ENCODE results near the gene FXYD3.

The FXYD3 gene

GRCh38 chr19:35105411-35106290 is 10.0 kb upstream of the FXYD3 start:
- no peak for DNase-seq (ENCODE audit: low read depth in 3 of 3, low spot score in 1 of 3)

DNA sequence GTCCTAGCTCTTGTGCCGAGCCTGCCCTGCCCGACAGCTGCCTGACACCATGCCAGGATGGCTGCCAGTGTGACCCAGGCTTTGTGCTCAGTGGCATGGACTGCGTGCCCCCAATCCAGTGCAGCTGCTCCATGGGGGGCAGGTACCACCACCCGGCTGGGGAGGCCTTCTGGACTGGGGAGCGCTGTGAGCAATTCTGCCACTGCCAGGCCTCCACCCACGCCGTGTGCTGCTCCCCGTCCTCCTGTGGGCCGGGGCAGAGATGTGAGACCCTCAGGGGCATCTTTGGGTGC is 9.4 kb upstream of the FXYD3 start:
- DNase-seq (ENCODE audit: low read depth in 3 of 3, low spot score in 1 of 3), result no peak

DNA sequence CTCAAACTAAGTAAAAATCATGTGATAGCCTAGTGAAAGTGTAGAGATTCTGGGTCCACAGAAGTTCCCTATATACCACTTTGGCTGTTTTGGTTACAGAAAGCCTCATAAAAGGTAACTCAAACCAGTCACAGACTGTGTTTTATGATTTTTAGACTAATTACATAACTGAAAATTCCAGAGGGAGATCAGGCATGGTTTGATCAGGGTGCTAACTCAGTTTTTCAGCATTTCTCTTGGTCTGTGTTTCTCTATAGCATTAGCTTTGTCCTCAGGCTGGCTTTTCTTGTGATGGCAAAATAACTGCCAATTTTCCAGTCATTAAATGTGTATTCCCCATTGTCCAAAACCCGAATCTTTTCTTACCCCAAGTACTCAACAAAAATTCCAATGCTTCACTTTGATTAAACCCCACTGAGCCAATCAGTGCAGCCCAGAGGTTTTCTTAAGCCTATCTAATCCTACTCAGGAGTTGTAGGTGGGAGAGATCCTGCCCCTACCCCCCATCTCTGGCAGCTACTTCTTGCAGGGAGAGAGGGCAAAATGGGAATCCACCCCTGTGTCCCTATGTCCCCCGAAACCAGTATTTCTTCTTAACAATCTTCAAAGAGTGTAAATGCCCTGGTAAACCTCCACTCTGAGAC is 8.6 kb upstream of the FXYD3 start:
- DNase-seq (ENCODE audit: low read depth in 3 of 3, low spot score in 1 of 3), result no peak

DNA sequence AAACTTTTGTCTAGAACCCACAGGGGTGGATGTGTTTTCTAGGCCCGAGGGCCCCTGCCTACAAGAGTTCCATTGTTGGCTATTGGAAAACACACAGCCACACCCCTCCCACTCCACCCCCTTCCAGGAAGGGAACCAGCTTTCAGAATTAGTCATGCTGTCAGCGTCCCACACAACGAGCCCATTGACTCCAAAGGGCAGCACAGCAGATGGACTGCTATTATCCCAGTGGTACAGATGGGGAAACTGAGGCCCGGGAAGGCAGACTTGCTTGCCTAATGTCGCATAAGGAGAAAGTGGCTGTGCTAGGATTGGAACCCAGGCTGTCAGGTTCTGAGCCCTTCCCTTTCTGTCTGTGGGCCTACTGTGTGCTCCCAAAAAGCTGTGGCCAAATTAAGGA is 8.1 kb upstream of the FXYD3 start:
- no peak for DNase-seq (ENCODE audit: low read depth in 3 of 3, low spot score in 1 of 3)

DNA sequence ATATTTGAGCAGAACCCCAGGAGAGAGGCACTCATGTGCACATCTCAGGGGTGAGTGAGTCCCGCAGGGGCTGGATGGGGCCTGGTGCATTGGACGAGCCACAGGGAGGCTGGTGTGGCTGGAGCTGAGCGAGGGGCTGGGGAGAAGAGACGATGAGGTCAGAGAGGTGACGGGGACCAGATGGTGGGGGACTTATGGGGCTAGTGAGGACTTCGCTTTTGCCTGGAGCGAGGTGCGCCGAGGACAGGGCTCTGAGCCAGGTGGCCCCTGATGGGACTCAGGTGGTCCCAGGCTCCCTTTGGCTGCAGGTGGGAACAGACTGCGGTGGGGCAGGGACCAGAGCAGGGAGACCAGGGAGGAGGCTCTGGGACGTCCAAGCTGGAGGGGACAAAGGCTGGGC is 6.9 kb upstream of the FXYD3 start:
- DNase-seq (ENCODE audit: low read depth in 3 of 3, low spot score in 1 of 3), result no peak

- no peak for DNase-seq (ENCODE audit: low read depth in 3 of 3, low spot score in 1 of 3)
Measured at GRCh38 chr19:35109395-35110112, 6.1 kb upstream of the FXYD3 start.

- no peak for DNase-seq (ENCODE audit: low read depth in 3 of 3, low spot score in 1 of 3)
Measured at GRCh38 chr19:35110974-35111373, 4.6 kb upstream of the FXYD3 start.

- DNase-seq (ENCODE audit: low read depth in 3 of 3, low spot score in 1 of 3), result no peak
Measured at GRCh38 chr19:35112995-35113688, 2.5 kb upstream of the FXYD3 start.

DNA sequence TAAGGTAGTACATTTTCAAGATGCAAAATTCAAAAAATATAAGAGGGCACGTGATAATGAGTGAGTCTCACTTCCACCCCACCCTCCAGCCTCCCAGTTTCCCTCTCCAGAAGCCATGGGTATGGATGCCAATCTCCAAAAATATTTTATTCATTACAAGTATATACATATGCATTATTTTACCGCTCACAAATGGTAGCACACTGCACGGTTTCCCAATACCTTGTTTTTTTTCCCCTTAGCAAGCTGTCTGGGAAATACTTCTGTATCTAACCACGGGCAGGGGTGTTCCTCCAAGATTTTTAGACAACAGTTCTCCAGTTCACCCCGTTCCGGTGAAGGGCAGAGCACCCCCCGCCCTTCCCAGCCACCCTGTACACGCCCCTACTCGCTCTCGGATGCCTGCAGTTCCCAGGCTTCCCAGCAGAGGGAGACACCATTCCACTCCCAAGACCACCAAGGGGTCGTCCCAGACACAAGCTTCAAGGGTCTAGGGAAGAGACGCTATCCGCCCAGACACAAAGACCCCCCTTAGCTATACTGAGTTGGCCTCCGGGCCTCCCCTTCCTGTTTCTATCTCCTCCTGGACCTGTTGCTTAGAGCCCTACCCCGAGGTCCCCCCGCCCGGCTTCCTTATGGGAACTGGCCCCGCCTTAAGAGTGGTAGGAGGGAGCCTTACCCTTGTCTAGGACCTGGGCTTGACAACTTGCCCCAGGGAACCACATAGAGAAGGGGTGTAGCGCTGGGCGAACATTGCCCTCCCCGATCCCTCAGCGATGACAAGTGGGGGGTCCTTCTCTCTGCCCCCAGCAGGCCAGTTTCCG is 1.1 kb upstream of the FXYD3 start:
- DNase-seq (ENCODE audit: low read depth in 3 of 3, low spot score in 1 of 3), result peak; percentile 16 to 67 (median 46)

DNA sequence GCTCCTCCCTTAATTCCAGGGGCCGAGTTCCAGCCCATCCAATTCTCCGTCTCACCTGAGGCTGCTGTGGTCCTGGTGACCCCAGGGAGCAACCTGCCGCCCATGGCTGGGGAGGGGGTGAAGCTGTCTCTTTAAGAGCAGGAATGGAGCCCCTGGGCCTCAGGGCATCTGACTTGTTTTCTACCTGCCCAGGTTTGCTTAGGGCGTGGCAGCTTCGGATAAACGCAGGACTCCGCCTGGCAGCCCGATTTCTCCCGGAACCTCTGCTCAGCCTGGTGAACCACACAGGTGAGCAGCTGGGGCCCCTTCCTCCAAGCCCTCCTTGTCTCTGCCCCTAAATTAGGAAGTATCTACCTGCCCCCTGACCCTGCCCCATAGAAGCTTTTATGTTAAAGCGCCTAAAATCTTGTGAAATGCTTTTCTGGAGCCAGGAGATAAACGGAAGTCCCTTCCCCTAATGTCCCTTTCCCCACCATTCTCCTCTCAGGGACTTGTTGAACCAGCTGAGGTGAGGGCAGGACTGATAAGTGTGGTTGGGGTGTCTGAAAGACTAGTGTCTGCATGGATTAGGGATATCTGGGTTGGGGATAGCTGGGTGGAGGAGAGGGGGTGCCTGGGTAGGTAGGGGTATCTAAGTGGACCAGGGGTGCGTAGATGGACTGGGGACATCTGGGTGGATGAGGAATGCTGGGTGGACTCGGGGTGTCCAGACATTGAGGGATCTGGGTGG is 614 bp downstream of the FXYD3 start:
- DNase-seq (ENCODE audit: low read depth in 3 of 3, low spot score in 1 of 3), result no peak

DNA sequence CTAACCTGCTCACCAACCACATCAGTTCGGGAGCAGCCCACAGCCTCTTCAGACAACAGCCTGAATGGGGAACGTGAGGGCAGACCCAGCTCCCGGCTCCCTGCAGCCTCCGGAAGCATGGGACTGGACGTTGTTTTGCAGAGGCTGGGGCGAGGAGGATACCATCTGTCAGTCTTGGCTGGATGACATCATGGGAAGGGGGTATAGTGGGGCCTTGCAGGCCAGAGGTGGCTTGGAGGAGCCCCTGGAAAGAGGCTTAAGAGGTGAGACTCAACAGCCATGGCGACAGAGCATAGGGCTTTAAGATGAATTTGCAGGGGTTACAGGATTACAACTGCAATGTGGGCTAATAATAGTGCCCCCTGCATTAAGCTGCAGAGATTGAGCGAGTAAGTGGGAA is 1.5 kb downstream of the FXYD3 start:
- no peak for DNase-seq (ENCODE audit: low read depth in 3 of 3, low spot score in 1 of 3)

DNA sequence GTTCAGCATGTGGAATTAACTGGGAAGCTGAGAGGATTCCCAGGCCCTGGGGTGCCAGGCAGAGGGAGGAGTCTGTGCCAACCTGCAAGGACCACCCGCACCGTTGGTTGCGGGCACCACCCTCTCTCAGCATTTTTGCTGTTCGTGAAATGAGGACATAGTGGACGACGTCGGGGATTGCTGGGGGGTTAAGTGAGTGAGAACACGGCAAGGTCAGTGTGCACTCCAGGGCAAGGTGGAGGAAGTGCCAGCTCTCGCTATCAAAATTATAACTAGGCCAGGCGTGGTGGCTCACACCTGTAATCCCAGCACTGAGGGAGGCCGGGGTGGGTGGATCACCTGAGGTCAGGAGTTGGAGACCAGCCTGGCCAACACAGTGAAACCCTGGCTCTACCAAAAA is 2.2 kb downstream of the FXYD3 start:
- DNase-seq (ENCODE audit: low read depth in 3 of 3, low spot score in 1 of 3), result no peak

- no peak for DNase-seq (ENCODE audit: low read depth in 3 of 3, low spot score in 1 of 3)
Measured at GRCh38 chr19:35118268-35119020, 2.8 kb downstream of the FXYD3 start.

GRCh38 chr19:35119091-35119490 is 3.5 kb downstream of the FXYD3 start:
- no peak for DNase-seq (ENCODE audit: low read depth in 3 of 3, low spot score in 1 of 3)

DNA sequence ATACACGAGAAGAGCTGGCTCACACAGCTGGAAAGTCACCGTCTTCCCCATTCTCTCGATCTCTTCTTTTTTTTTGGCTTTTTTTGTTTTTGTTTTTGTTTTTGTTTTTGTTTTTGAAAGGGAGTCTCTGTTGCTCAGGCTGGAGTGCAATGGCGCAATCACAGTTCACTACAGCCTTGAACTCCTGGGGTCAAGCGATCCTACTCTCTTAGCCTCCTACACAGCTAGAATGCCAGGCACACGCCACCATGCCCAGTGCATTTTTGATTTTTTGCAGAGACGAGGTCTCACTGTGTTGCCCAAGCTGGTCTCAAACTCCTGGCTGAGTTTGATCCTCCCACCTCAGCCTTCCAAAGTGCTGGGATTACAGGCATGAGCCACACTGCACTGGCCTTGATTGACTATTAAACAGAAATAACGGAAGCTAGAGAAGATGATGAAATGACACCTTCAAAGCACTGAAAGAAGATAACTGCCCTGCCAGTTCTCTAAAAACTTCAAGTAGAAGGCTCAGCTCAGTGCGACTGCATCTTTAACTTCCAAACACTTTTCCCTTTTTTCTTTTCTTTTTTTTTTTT is 4.0 kb downstream of the FXYD3 start:
- no peak for DNase-seq (ENCODE audit: low read depth in 3 of 3, low spot score in 1 of 3)

GRCh38 chr19:35120492-35120891 is 4.9 kb downstream of the FXYD3 start:
- DNase-seq (ENCODE audit: low read depth in 3 of 3, low spot score in 1 of 3), result no peak

DNA sequence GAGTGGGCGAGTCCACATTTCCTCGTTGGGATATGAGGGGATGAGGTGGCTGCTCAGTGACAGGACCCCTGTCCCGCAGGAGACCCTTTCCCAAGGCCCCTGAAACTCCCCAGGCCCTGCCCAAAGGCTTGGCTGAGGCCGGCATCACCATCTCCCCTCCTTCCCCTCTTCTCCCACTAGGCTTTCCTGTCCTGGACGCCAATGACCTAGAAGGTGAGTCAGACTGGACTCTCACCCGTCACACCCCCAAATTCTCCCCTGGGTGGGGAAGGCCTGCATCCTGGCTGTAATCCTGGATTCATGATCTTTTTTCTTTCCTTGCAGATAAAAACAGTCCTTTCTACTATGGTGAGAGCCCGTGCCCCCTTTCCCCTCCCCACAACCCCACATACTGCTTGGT is 5.3 kb downstream of the FXYD3 start:
- no peak for DNase-seq (ENCODE audit: low read depth in 3 of 3, low spot score in 1 of 3)

DNA sequence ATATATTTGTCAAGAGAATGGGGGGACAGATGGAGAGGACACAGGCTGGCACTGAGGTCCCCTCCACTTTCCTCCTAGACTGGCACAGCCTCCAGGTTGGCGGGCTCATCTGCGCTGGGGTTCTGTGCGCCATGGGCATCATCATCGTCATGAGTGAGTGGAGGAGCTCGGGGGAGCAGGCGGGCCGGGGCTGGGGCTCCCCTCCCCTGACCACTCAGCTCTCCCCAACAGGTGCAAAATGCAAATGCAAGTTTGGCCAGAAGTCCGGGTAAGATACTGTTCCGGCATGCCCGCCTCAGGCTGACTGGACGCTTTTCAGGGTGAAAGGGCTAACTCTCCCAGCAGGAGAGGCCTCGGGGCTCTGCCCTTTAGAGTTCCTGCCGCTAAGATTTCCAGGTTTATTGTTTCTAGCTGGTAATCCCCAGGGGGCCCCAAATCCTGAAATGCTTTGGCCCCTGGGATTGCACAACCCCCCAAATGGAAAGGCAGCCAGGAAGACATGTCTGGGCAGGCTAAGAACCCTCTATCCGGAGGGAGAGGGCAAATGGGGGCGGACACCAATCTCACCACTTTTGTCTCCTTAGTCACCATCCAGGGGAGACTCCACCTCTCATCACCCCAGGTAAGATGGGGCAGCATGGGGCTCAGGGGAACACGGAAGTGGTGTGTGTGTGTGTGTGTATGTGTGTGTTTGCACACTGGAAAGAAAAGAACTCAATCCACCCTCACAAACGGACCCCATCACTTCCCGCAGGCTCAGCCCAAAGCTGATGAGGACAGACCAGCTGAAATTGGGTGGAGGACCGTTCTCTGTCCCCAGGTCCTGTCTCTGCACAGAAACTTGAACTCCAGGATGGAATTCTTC is 7.3 kb downstream of the FXYD3 start:
- no peak for DNase-seq (ENCODE audit: low read depth in 3 of 3, low spot score in 1 of 3)
